Right atrium auricular region (tissue), 2 donors: ENCODE measurements around the gene TMPRSS4. TPM values are rescaled to one million over a fixed set of nuclear protein-coding genes. Genes with fewer than 3 reads are reported as not detected.

Source experiments
- DNase-seq: peaks from one replicate; pipeline ENCODE4 v3.0.0-alpha.2; 2019; ENCODE audit warnings: low spot score
- H3K27ac ChIP-seq, 2 donors: fragments of 200-600 bp; sonication (generic); 1 replicate in 1 of 2; 2 replicates in 1 of 2; pipeline ENCODE4 v1.5.1; 2016 to 2019
- H3K27me3 ChIP-seq, 2 donors: fragments of 200-600 bp; sonication (generic); one replicate each; pipeline versions ENCODE4 v1.5.1 to v1.6.0; 2017 to 2019
- H3K36me3 ChIP-seq: fragments of 200-600 bp; sonication (generic); one replicate; pipeline ENCODE4 v1.5.1; 2016
- H3K4me1 ChIP-seq, 2 donors: fragments of 200-600 bp; sonication (generic); one replicate each; pipeline versions ENCODE4 v1.5.1 to v1.6.0; 2017 to 2019
- H3K4me3 ChIP-seq, 2 donors: fragments of 200-600 bp; sonication (generic); 1 replicate in 1 of 2; 2 replicates in 1 of 2; pipeline ENCODE4 v1.5.1; 2017 to 2019; ENCODE audit warnings: mild to moderate bottlenecking in 1 of 2, moderate library complexity in 1 of 2
- H3K9me3 ChIP-seq, 2 donors: fragments of 200-600 bp; sonication (generic); one replicate each; pipeline ENCODE4 v1.5.1; 2019
- total RNA-seq, 2 donors: library from RNA; depleted of rRNA; stranded (reverse); fragments of >200 nt; gene quantifications; one replicate each; pipeline ENCODE4 v1.1.0, GENCODE V29; 2016
- TF ChIP-seq, protein P1 (sequence below), 2 donors: fragments of 200-600 bp; sonication (generic); IDR thresholded peaks; one replicate each; pipeline ENCODE4 v1.5.1; 2019; ENCODE audit warnings: antibody characterized with exemption in 2 of 2

TMPRSS4 gene
- total RNA-seq, 2 donors from 2014 or later, result not detected

DNA sequence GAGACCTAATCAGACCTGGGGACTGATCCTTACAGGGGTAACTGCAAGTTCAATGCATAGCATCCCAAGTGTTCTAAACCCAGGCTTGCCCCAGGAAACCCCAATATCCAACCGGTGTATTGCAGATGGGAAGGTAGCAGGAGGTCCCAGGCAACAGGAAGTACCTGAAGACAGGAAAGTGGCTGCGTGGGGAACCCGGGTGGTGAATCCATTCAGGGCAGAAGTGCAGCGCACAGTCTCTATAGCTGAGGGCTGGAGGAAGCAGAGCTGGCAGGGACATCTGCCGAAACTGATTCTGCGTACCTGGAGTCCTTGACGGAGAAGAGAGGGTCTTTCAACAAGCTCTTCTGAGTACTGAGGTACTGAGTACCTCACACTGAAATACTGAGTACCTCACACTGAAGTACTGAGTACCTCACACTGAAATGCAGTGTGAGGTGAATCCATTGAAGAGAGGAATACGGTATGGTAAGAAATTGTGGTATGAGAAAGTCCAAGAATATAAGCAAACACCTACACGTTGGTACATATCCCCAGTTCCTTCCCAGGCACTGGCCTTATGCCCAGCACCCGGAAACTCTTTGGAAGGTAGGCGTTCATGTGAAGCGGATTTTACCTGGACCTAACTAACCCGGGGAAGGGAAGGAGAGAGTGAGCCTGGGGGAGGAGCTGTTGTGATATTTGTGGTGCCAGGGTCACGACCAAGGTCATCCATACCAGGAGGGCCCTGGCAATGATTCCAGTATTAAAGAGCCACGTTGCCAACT lies 55.7 kb downstream of the TMPRSS4 start:
- Histone ChIP-seq H3K27ac (no peak overlapping the region), H3K4me3 (no peak overlapping the region)
- TF ChIP-seq, protein P1, sequence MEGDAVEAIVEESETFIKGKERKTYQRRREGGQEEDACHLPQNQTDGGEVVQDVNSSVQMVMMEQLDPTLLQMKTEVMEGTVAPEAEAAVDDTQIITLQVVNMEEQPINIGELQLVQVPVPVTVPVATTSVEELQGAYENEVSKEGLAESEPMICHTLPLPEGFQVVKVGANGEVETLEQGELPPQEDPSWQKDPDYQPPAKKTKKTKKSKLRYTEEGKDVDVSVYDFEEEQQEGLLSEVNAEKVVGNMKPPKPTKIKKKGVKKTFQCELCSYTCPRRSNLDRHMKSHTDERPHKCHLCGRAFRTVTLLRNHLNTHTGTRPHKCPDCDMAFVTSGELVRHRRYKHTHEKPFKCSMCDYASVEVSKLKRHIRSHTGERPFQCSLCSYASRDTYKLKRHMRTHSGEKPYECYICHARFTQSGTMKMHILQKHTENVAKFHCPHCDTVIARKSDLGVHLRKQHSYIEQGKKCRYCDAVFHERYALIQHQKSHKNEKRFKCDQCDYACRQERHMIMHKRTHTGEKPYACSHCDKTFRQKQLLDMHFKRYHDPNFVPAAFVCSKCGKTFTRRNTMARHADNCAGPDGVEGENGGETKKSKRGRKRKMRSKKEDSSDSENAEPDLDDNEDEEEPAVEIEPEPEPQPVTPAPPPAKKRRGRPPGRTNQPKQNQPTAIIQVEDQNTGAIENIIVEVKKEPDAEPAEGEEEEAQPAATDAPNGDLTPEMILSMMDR (IDR thresholded peaks at IDR 0.05), result no peak

DNA sequence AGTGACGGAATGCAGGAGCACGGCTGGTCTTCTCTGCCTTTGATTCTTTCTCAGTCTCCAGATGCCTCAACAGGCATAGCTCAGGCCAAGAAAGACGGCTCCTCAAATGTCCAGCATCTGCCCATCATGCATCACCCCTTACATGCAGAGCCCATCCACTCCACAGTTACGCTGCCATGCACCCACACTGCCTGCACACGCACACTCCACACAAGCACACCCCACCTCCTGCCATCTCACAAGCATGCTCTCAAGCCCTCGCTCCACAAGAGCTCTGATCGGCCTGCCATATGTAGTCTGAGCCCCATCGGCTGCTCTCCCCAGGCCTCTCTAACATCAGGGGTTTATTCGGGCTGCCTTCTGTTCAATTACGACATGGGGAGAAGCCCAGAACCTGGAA lies 56.9 kb downstream of the TMPRSS4 start:
- Histone ChIP-seq H3K4me1 (no peaks in the 10 kb centered on the region), H3K27ac (no peak overlapping the region), H3K36me3 (no peaks in the 10 kb centered on the region), H3K9me3 (no peaks in the 10 kb centered on the region), H3K4me3 (no peak overlapping the region), H3K27me3 (no peaks in the 10 kb centered on the region)
- no peak for DNase-seq
- TF ChIP-seq, protein P1 (IDR thresholded peaks at IDR 0.05), result no peak

More for the DNA sequence above, 55.7 kb downstream of the TMPRSS4 start:
- H3K27me3 ChIP-seq, result no peaks in the 10 kb centered on the region
- H3K4me1 ChIP-seq, result no peaks in the 10 kb centered on the region
- H3K36me3 ChIP-seq, result no peaks in the 10 kb centered on the region
- no peaks in the 10 kb centered on the region for H3K9me3 ChIP-seq
- DNase-seq, result no peak

DNA sequence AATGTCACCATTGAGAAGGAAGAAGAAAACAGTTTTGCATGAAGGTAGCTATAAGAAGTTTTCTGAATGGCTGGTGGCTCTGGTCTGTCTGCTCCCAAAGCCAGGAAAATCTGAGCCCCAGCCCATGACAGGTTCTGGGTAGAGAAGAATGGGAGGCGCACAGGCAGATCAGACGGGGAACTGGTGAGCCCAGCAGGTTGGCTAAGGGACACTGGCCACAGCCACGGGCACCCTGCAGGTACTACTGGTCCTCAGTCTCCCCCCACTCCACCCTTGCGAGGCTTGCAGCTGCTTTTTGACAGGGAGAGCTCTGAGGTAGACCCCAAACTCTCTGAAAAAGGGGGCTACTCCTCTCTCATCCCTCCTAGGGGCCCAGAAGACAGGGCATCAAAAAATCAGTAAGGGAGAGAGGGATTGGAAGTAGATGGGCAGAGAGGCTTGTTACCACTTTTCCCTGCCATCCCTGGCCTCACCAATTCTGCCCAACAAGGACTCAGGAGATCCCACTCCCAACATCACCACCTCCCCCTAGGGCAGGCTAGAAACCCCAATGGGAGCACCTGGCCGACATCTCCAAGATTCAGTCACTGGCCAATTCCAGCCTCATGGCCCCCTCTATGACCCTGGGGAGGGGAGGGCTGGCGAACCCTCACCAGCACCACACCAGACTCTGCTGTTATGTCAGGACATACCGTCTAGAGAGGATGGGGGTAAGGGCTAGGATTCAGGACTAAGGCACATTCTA lies 58.3 kb downstream of the TMPRSS4 start:
- no peaks in the 10 kb centered on the region for H3K36me3 ChIP-seq
- H3K9me3 ChIP-seq, result no peaks in the 10 kb centered on the region
- H3K4me3 ChIP-seq, result no peak overlapping the region
- H3K27ac ChIP-seq, result no peak overlapping the region
- H3K4me1 ChIP-seq, result no peaks in the 10 kb centered on the region
- TF ChIP-seq, protein P1 (IDR thresholded peaks at IDR 0.05), result no peak
- no peak for DNase-seq
- no peaks in the 10 kb centered on the region for H3K27me3 ChIP-seq

DNA sequence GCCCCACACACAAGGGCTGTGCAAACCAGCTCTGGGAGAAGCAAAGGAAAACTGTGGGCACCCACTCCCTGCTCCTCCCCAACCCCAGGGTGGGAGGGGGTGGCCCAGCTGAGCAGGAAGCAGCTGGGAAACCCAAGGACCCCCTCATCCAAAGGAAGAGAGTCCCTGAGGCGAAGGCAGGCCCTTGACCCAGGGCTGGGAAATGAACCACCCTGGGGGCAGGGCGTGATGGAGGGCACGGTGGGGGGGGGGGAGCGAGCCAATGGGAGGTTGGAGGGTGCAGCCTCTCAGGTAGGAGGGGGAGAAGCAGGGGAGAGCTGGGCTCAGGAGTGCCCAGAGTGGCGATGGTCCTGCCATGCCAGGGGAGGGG lies 58.9 kb downstream of the TMPRSS4 start:
- DNase-seq, result no peak
- H3K4me1 ChIP-seq, result no peaks in the 10 kb centered on the region
- H3K9me3 ChIP-seq, result no peaks in the 10 kb centered on the region
- no peaks in the 10 kb centered on the region for H3K27me3 ChIP-seq
- H3K36me3 ChIP-seq, result no peaks in the 10 kb centered on the region
- TF ChIP-seq, protein P1 (IDR thresholded peaks at IDR 0.05), result no peak
- H3K4me3 ChIP-seq, result no peak overlapping the region
- no peak overlapping the region for H3K27ac ChIP-seq

DNA sequence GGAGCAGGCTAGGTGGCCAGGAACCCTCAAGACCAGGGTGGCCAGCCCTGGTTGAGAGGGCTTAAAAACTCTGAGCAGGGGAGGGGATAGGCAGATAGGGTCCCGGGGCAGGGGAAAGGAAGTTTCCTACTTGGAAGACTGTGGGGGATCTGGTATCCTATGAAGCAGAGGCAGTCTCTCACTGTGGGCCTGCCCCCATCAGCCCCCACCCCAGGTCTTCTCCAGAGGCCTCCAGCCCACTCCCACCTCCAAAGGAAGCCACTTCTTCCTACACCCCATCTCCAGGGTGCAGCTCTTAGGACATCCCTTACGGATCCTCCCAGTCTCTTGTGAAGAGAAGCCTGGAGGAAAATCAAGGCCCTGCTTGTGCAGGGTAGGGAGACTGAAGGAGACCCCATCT lies 59.5 kb downstream of the TMPRSS4 start:
- Histone ChIP-seq H3K27ac (no peak overlapping the region), H3K9me3 (no peaks in the 10 kb centered on the region), H3K36me3 (no peaks in the 10 kb centered on the region), H3K27me3 (no peaks in the 10 kb centered on the region), H3K4me1 (no peaks in the 10 kb centered on the region), H3K4me3 (no peak overlapping the region)
- no peak for DNase-seq
- TF ChIP-seq, protein P1 (IDR thresholded peaks at IDR 0.05), result no peak
